GM06990 (cell line): ENCODE data around the gene NR3C2.

Source experiments
- DNase-seq: peaks from one replicate; pipeline ENCODE4 v3.0.0-alpha.2; 2011; ENCODE audit not compliant: insufficient read length; ENCODE audit errors: extremely low read depth
- H3K27me3 ChIP-seq: replicated peaks from 2 replicates; pipeline ENCODE4 v1.6.0; 2011; ENCODE audit warnings: low read length; ENCODE audit not compliant: control insufficient read depth, insufficient read depth
- H3K36me3 ChIP-seq: 2 replicates; pipeline ENCODE4 v1.5.1; 2011; ENCODE audit warnings: low read length; ENCODE audit not compliant: control insufficient read depth, insufficient read depth
- H3K4me3 ChIP-seq: replicated peaks from 2 replicates; pipeline ENCODE4 v1.5.1; 2011; ENCODE audit warnings: low read depth, mild to moderate bottlenecking, control low read depth, low read length
- TF ChIP-seq, protein P1 (sequence below): IDR thresholded peaks from 2 replicates; pipeline ENCODE4 v1.5.1; 2011; ENCODE audit warnings: low read length, control low read depth, mild to moderate bottlenecking, inconsistent platforms; ENCODE audit not compliant: insufficient read depth, poor library complexity, severe bottlenecking

The NR3C2 gene

DNA sequence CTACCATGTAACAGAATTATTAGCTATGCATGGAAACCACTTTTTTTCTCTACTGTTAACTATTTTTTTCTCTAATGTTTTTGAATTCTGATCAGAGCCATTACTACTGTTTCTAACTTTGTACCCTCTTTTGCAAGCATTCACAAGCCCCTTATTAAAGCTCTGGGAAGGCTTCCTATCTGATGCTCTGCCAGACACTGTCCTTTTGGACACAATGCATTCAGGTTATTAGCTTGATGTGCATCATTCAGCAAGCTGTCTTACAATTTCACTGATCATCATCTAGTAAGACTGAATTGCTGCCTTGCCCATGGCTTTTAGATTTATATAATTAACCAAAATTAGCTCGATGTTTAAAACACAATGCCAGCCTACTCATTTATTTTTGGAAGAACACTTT, 155.1 kb downstream of the NR3C2 start:
- Histone ChIP-seq H3K36me3 (no peaks in the 10 kb centered on the region), H3K27me3 (no peaks in the 10 kb centered on the region), H3K4me3 (no peak overlapping the region)
- TF ChIP-seq, protein P1, sequence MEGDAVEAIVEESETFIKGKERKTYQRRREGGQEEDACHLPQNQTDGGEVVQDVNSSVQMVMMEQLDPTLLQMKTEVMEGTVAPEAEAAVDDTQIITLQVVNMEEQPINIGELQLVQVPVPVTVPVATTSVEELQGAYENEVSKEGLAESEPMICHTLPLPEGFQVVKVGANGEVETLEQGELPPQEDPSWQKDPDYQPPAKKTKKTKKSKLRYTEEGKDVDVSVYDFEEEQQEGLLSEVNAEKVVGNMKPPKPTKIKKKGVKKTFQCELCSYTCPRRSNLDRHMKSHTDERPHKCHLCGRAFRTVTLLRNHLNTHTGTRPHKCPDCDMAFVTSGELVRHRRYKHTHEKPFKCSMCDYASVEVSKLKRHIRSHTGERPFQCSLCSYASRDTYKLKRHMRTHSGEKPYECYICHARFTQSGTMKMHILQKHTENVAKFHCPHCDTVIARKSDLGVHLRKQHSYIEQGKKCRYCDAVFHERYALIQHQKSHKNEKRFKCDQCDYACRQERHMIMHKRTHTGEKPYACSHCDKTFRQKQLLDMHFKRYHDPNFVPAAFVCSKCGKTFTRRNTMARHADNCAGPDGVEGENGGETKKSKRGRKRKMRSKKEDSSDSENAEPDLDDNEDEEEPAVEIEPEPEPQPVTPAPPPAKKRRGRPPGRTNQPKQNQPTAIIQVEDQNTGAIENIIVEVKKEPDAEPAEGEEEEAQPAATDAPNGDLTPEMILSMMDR: no peak
- no peak for DNase-seq

DNA sequence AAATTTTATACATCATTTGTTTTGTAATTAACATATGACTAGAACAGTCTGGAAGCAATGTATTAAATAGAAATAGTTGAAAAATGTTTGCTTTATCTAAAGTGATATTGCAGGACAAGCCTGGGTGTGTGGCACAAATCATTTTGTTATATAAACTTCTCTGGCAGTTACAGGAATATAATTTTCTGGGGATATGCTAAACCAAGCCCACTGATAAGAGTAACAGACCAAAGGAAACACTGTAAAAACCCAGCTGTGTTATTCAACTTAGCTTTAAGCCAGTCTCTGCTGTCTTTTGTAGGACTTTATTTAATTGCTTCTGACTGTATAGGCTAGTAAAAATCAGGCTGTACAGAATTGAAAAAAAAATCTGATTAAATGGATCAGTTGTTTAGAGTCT, 156.2 kb downstream of the NR3C2 start:
- no peak overlapping the region for H3K4me3 ChIP-seq
- no peak for DNase-seq
- TF ChIP-seq, protein P1: no peak
- no peaks in the 10 kb centered on the region for H3K36me3 ChIP-seq
- no peaks in the 10 kb centered on the region for H3K27me3 ChIP-seq

DNA sequence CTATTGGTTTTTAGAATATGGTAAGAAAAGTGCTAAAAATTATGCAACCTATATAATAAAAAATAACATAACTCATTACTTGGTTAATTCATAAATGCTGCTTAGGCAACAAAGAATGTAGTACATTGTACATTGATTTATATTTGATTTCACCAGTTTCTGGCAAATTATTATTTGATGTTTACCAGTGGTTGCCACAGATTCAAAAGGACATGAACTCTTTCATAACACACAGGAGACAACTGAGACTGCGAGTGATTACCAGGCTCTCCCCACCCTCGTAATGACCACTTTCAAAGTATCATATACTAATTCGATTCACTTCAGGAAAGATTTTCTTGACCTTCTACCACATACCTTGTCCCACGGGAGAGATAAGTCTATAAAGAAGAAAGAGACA, 158.5 kb downstream of the NR3C2 start:
- no peak for DNase-seq
- TF ChIP-seq, protein P1: no peak
- no peaks in the 10 kb centered on the region for H3K36me3 ChIP-seq
- no peak overlapping the region for H3K4me3 ChIP-seq
- no peaks in the 10 kb centered on the region for H3K27me3 ChIP-seq

DNA sequence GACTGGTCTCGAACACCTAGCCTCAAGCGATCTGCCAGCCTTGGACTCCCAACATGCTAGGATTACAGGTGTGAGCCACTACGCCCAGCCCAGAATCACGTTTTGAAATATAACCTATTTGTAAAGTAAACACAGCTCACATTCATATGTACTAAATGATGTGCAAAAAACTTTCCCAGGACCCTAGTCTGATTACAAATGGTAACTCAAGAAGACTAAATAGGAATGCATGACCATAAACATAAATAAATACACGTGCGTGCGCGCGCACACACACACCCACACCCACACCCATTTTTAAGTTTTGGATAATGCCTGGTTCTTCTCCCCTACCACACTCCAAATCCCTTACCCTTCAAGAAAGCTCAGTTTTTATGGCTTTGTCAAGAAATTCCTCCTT, 163.9 kb downstream of the NR3C2 start:
- DNase-seq: no peak
- H3K36me3 ChIP-seq: no peaks in the 10 kb centered on the region
- H3K4me3 ChIP-seq: no peak overlapping the region
- H3K27me3 ChIP-seq: no peaks in the 10 kb centered on the region
- TF ChIP-seq, protein P1: no peak

DNA sequence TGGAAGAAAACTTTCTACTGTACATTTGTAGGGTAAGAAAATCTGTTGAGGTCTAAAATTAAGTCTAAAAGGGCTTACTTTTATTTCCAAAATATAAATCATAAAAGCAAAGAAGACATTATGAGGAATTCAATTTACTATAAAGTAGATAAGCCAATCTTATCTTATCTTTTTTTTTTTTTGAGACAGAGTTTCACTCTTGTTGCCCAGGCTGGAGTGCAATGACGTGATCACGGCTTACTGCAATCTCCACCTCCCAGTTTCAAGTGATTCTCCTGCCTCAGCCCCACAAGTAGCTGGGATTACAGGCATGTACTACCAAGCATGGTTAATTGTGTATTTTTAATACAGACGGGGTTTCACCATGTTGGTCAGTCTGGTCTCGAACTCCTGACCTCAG, 166.9 kb downstream of the NR3C2 start:
- no peak overlapping the region for H3K4me3 ChIP-seq
- H3K36me3 ChIP-seq: no peaks in the 10 kb centered on the region
- TF ChIP-seq, protein P1: no peak
- no peak for DNase-seq
- no peaks in the 10 kb centered on the region for H3K27me3 ChIP-seq

DNA sequence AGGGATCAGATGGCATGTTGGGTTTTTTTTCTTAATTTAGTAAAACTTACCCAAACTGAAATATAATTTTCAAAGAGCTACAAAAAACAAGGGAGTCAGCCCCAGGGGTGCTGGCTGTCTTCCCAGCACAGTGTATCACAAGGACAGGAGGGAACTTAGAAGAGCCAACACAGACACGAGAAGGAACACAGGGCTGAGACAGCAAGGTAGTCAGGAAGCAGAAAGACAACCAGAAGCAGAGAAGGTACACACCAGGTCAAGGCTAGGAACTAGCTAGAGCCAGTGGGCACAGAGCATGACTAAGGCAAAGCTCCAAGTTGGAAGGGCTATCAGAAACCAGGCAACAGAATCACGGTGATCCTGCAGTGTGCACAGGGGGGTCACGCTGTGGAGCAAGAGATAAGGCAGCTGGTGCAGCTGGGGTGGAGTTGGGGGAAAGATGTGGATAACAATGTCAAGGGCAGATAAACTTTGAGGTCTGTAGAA, 168.7 kb downstream of the NR3C2 start:
- no peaks in the 10 kb centered on the region for H3K27me3 ChIP-seq
- TF ChIP-seq, protein P1: no peak
- no peak for DNase-seq
- no peaks in the 10 kb centered on the region for H3K36me3 ChIP-seq
- no peak overlapping the region for H3K4me3 ChIP-seq
